Mesenchymal stem cell (in vitro differentiated cells and primary cell): ENCODE measurements around the gene NUCB1.

Experiments
- DNase-seq: peaks from one replicate; pipeline ENCODE4 v3.0.0-alpha.2; 2013
- H2AFZ ChIP-seq: one replicate; pipeline ENCODE4 v1.6.1; 2013; ENCODE audit warnings: low read depth, mild to moderate bottlenecking, control low read depth, inconsistent platforms, low read length, moderate library complexity
- H2AK5ac ChIP-seq: 2 replicates; pipeline ENCODE4 v1.6.1; 2013; ENCODE audit warnings: low read length, moderate library complexity, mild to moderate bottlenecking, inconsistent platforms; ENCODE audit not compliant: severe bottlenecking
- H2BK120ac ChIP-seq: one replicate; pipeline ENCODE4 v1.6.1; 2013; ENCODE audit warnings: low read depth, mild to moderate bottlenecking, inconsistent platforms, low read length, moderate library complexity
- H2BK12ac ChIP-seq, 2 experiments: one replicate each; pipeline ENCODE4 v1.6.1; 2013; ENCODE audit warnings: inconsistent platforms in 2 of 2, low read length in 2 of 2, mild to moderate bottlenecking in 2 of 2, moderate library complexity in 2 of 2, control low read depth in 1 of 2
- H2BK15ac ChIP-seq: one replicate; pipeline ENCODE4 v1.6.1; 2013; ENCODE audit warnings: mild to moderate bottlenecking, low read depth, inconsistent platforms; ENCODE audit not compliant: poor library complexity, severe bottlenecking
- H2BK5ac ChIP-seq: 2 replicates; pipeline ENCODE4 v1.6.1; 2013; ENCODE audit warnings: low read depth, mild to moderate bottlenecking, low read length, control low read depth, inconsistent platforms; ENCODE audit not compliant: poor library complexity, severe bottlenecking
- H3K14ac ChIP-seq, 2 experiments: one replicate each; pipeline ENCODE4 v1.6.1; 2013; ENCODE audit warnings: inconsistent platforms in 2 of 2, low read length in 2 of 2, control low read depth in 1 of 2, mild to moderate bottlenecking in 1 of 2, moderate library complexity in 1 of 2
- H3K18ac ChIP-seq, 2 experiments: one replicate each; pipeline ENCODE4 v1.6.1; 2013; ENCODE audit warnings: inconsistent platforms in 2 of 2, low read length in 2 of 2, control low read depth in 1 of 2, low read depth in 1 of 2, mild to moderate bottlenecking in 1 of 2
- H3K23ac ChIP-seq, 2 experiments: one replicate each; pipeline ENCODE4 v1.6.1; 2013; ENCODE audit warnings: inconsistent platforms in 2 of 2, low read length in 2 of 2, mild to moderate bottlenecking in 2 of 2, moderate library complexity in 2 of 2, control low read depth in 1 of 2
- H3K27ac ChIP-seq: 2 replicates; pipeline ENCODE4 v1.5.1; 2013; ENCODE audit warnings: mild to moderate bottlenecking, moderate library complexity, low read length, control low read depth, inconsistent platforms; ENCODE audit not compliant: poor library complexity, severe bottlenecking
- H3K27me3 ChIP-seq, 2 experiments: 2 replicates each; pipeline versions ENCODE4 v1.6.1 to v1.7.0; 2013; ENCODE audit warnings: low read length in 2 of 2, mild to moderate bottlenecking in 2 of 2, moderate library complexity in 2 of 2, control low read depth in 1 of 2, inconsistent platforms in 1 of 2; ENCODE audit not compliant: control insufficient read depth in 1 of 2, insufficient read depth in 1 of 2
- H3K36me3 ChIP-seq, 2 experiments: 2 replicates each; pipeline versions ENCODE4 v1.6.1 to v1.7.0; 2013; ENCODE audit warnings: low read length in 2 of 2, control low read depth in 1 of 2, inconsistent platforms in 1 of 2, low read depth in 1 of 2, mild to moderate bottlenecking in 1 of 2; ENCODE audit not compliant: insufficient read depth in 2 of 2, control insufficient read depth in 1 of 2
- H3K4ac ChIP-seq, 2 experiments: one replicate each; pipeline ENCODE4 v1.6.1; 2013; ENCODE audit warnings: inconsistent platforms in 2 of 2, low read length in 2 of 2, mild to moderate bottlenecking in 2 of 2, moderate library complexity in 2 of 2, control low read depth in 1 of 2, low read depth in 1 of 2
- H3K4me1 ChIP-seq: 2 replicates; pipeline ENCODE4 v1.6.1; 2013; ENCODE audit warnings: low read depth, low read length, control low read depth; ENCODE audit not compliant: control insufficient read depth, insufficient read depth
- H3K4me2 ChIP-seq: 2 replicates; pipeline ENCODE4 v1.6.1; 2013; ENCODE audit warnings: low read length, mild to moderate bottlenecking, inconsistent platforms; ENCODE audit not compliant: poor library complexity, severe bottlenecking
- H3K4me3 ChIP-seq, 2 experiments: 2 replicates each; pipeline versions ENCODE4 v1.5.1 to v1.7.0; 2013; ENCODE audit warnings: low read length in 2 of 2, mild to moderate bottlenecking in 2 of 2, control low read depth in 1 of 2, low read depth in 1 of 2; ENCODE audit not compliant: insufficient read depth in 1 of 2
- H3K79me1 ChIP-seq: replicated peaks from 2 replicates; pipeline ENCODE4 v1.6.1; 2013; ENCODE audit warnings: mild to moderate bottlenecking, control low read depth, low read length, inconsistent platforms; ENCODE audit not compliant: poor library complexity, severe bottlenecking
- H3K9ac ChIP-seq: 2 replicates; pipeline ENCODE4 v1.7.0; 2013; ENCODE audit warnings: mild to moderate bottlenecking, low read length, moderate library complexity
- H3K9me3 ChIP-seq: 2 replicates; pipeline ENCODE4 v1.7.0; 2013; ENCODE audit warnings: mild to moderate bottlenecking, low read length; ENCODE audit not compliant: control insufficient read depth
- H4K8ac ChIP-seq: one replicate; pipeline ENCODE4 v1.6.1; 2013; ENCODE audit warnings: inconsistent platforms, mild to moderate bottlenecking, low read length, moderate library complexity
- H4K91ac ChIP-seq: one replicate; pipeline ENCODE4 v1.6.1; 2013; ENCODE audit warnings: mild to moderate bottlenecking, low read length, inconsistent platforms
- WGBS: methylation state at CpG from one replicate; pipeline ENCODE4 v1.1.7; 2013; ENCODE audit warnings: mixed read lengths; 5-methylcytosine and 5-hydroxymethylcytosine counted together

The NUCB1 gene

DNA sequence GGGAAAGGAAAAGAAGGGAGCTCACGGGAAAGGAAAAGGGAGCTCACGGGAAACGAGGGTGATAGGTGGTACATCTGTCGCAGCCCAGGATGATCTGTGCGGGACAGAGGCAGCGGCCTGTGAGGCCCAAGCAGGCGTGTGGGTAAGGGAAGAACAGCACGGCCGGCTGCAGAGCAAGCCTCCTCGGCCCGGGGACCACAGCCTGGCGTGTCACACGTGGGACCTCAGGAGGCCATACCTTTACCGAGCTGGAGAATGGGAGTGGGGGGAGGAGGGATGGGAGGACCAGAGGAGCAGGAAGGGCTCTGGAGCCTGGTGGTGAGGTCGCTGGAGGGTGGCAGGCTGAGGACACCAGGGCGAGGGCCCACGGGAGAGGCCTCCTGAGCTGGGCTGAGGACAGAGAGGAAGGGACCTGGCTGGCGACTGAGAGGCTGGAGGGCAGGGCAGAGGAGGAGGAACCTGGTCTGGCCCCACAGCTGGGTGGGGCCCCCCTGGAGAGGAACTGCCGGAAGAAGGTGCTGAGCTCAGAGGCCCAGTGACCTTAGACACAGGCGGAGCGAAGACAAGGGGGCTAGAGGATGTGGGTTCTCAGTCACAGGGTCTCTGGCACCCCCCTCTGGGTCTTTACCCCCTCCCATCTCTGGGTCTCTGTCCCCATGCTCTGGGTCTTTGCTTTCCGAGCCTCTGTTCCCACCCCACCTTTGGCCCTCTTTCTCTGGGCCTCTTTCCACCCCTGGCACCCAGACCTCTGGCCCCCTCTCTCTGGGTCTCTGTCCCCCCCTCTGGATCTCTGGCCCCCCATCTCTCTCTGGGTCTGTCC is 62.1 kb downstream of the NUCB1 start:
- Histone ChIP-seq H3K14ac (peak overlapping the region in 1 of 2 experiments; percentile 66), H2BK12ac (peak overlapping the region in 1 of 2 experiments; percentile 89), H4K8ac (peak overlapping the region; percentile 70), H3K79me1 (peaks cover 3% of the 10 kb centered on the region), H3K4ac (peak overlapping the region; percentile 29 to 89), H3K27me3 (no peaks in the 10 kb centered on the region), H2BK5ac (peak overlapping the region; percentile 99), H3K27ac (peak overlapping the region; percentile 87), H3K9ac (peak overlapping the region; percentile 45), H2BK120ac (peak overlapping the region; percentile 39), H2AFZ (no peak overlapping the region), H3K18ac (peak overlapping the region; percentile 55 to 93), H4K91ac (peak overlapping the region; percentile 96), H2AK5ac (peak overlapping the region; percentile 89), H2BK15ac (peak overlapping the region; percentile 87), H3K4me2 (no peak overlapping the region), H3K23ac (peak overlapping the region in 1 of 2 experiments; percentile 46), H3K4me3 (no peak overlapping the region), H3K36me3 (peaks cover 45 to 47% of the 10 kb centered on the region in 2 experiments), H3K9me3 (no peaks in the 10 kb centered on the region), H3K4me1 (peaks cover 43% of the 10 kb centered on the region)
- 50% methylated on average over 22 of the region's 22 CpGs for WGBS
- peak; percentile 53 for DNase-seq

DNA sequence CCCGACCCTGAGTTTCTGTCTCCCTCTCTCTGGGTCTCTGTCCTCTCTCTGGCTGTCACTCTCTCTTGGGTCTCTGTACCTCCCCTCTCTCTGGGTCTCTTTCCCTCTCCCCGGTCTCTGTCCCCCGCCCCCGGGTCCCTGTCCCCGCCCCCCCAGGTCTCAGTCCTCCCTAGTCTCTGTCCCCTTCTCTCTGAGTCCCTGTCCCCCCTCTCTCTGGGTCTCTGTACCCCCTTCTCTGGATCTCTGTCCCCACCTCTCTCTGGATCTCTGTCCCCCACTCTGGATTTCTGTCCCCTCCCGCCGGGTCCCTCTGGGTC is 62.7 kb downstream of the NUCB1 start:
- Histone ChIP-seq H2AK5ac (peak overlapping the region; percentile 78), H3K4me3 (no peak overlapping the region), H3K14ac (peak overlapping the region in 1 of 2 experiments; percentile 38), H2AFZ (no peak overlapping the region), H2BK12ac (peak overlapping the region in 1 of 2 experiments; percentile 85), H2BK15ac (peak overlapping the region; percentile 93), H4K8ac (peak overlapping the region; percentile 70), H3K18ac (peak overlapping the region; percentile 17 to 94), H3K4me2 (no peak overlapping the region), H3K27ac (peak overlapping the region; percentile 87), H3K36me3 (peaks cover 42 to 51% of the 10 kb centered on the region in 2 experiments), H3K27me3 (no peaks in the 10 kb centered on the region), H3K4ac (peak overlapping the region; percentile 7 to 89), H2BK120ac (peak overlapping the region; percentile 46), H3K9ac (peak overlapping the region; percentile 93), H3K4me1 (peaks cover 46% of the 10 kb centered on the region), H4K91ac (peak overlapping the region; percentile 44), H3K23ac (no peak overlapping the region), H2BK5ac (peak overlapping the region; percentile 99), H3K9me3 (no peaks in the 10 kb centered on the region), H3K79me1 (peaks cover 3% of the 10 kb centered on the region)
- 58% methylated on average over 4 of the region's 7 CpGs for WGBS
- DNase-seq: no peak

DNA sequence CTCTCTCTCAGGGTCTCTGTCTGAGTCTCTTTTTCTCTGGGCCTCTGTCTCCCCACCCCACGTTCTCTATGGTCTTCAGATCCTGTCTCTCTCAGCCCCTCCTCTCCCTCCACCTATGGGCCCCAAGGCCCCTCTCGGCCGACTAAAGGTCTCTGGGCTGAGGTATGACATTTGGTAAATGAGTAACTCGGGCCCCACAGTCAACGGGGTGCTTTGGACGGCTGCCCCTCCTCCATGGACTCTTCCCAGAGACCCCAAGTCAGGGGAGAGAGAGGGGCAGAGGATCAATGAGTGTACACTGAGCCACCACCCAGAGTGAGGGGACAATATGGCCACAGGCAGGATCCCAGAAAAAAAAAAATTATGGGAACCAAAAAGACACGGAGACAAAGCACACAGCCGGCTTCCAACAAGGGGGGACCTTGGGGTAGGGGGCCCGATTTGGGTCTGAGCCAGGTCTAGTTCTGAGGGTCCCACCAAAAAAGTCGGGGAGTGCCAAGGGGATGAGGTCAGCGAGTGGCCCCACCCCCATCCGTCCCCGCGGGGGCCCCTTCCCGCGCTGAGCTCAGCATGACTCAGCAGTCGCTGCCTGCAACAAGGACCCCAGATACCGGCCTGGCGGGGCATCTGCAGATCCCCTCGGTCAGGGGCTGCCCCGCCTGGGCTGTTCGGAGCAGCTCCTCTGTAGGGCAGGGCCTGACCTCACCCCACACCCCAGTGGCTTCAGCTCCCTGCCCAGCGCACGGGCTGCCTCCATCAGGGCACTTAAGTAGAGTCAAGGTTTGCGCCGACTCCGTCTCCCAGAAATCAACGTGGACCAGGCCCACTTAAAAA is 63.5 kb downstream of the NUCB1 start:
- H3K27me3 ChIP-seq: no peaks in the 10 kb centered on the region
- peak overlapping the region in 1 of 2 experiments; percentile 64 for H3K4me3 ChIP-seq
- DNase-seq: peak; percentile 86
- H3K14ac ChIP-seq: peak overlapping the region in 1 of 2 experiments; percentile 5
- H2BK5ac ChIP-seq: peak overlapping the region; percentile 99
- H2AK5ac ChIP-seq: peak overlapping the region; percentile 96
- H3K23ac ChIP-seq: no peak overlapping the region
- peak overlapping the region; percentile 93 for H3K9ac ChIP-seq
- peak overlapping the region; percentile 71 to 94 for H3K18ac ChIP-seq
- peak overlapping the region; percentile 93 for H2BK15ac ChIP-seq
- peaks cover 45% of the 10 kb centered on the region for H3K4me1 ChIP-seq
- no peaks in the 10 kb centered on the region for H3K9me3 ChIP-seq
- peak overlapping the region; percentile 74 for H4K8ac ChIP-seq
- peak overlapping the region; percentile 93 for H4K91ac ChIP-seq
- H3K36me3 ChIP-seq: peaks cover 35 to 57% of the 10 kb centered on the region in 2 experiments
- peak overlapping the region; percentile 62 to 82 for H3K4ac ChIP-seq
- H3K79me1 ChIP-seq: peaks cover 3% of the 10 kb centered on the region
- peak overlapping the region; percentile 85 to 98 for H2BK12ac ChIP-seq
- peak overlapping the region; percentile 46 for H2BK120ac ChIP-seq
- 1% methylated on average over 28 of the region's 28 CpGs for WGBS
- peak overlapping the region; percentile 87 for H3K27ac ChIP-seq
- H3K4me2 ChIP-seq: peak overlapping the region; percentile 60
- no peak overlapping the region for H2AFZ ChIP-seq
